Activated T-helper 1 cell treated with anti-CD3 and anti-CD28 coated beads, Interleukin-2, amount 50 U/mL, for 16 hours (primary cell): ENCODE results near the gene ESYT2.
A peak's percentile ranks its signal among the peaks of the same experiment; 100 is the strongest.

Experiments
- DNase-seq, 2 donors: peaks; one replicate each; pipeline ENCODE4 v3.0.0-alpha.2; 2020; ENCODE audit warnings: low read depth in 1 of 2, low spot score in 1 of 2

Gene ESYT2

DNA sequence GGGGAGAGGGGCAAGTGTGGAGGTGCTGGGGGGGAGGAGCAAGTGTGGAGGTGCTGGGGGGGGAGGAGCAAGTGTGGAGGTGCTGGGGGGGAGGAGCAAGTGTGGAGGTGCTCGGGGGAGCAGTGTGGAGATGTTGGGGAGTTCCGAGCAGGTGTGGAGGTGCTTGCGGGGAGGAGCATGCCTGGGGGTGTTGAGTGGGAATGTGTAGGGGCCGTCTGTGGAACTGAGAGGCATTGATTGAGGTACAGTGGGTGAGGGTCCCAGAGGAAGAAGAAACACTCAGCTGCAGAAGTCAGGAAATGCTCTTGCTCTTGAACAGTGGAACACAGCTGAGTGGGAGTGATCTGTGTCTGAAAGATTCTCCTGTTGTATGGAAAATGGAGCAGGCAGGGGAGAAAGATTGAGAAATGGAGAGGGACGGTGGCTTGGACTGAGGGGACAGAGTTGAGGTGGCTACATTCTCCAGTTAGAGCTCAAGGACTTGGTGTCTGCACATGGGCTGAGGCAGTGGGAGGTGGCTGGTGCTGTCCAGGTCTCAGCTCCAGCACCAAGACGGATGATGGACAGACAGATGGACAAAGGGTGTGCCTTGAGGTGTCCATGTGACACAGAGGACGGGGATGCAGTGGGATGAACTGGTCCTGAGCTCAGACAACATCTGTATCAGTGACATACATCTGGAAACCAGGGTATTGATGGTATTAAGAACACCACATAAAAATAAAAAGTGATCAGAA is 99.5 kb downstream of the ESYT2 start:
- DNase-seq, result no peak

DNA sequence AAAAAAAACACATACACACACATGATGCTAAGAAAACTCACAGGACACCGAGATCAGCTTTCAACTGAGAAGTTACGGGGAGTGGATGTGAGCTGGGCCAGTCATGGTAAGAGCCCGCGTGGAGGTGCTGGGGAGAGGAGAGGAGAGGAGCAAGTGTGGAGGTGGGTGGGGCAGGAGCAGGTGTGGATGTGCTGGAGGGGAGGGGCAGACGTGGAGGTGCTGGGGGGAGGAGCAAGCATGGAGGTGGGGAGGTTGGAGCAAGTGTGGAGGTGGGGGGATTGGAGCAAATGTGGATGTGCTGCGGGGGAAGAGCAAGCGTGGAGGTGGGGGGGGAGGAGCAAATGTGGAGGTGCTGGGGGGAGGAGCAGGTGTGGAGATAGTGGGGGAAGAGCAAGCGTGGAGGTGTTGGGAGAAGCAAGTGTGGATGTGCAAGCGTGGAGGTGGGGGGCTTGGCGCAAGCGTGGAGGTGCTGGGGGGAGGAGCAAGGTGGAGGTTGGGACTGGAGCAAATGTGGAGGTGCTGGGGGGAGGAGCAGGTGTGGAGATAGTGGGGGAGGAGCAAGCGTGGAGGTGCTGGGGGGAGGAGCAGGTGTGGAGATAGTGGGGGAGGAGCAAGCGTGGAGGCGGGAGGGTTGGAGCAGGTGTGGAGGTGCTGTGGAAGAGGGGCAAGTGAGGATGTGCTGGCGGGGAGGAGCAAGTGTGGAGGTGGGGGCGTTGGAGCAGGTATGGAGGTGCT is 100.2 kb downstream of the ESYT2 start:
- DNase-seq, result no peak

DNA sequence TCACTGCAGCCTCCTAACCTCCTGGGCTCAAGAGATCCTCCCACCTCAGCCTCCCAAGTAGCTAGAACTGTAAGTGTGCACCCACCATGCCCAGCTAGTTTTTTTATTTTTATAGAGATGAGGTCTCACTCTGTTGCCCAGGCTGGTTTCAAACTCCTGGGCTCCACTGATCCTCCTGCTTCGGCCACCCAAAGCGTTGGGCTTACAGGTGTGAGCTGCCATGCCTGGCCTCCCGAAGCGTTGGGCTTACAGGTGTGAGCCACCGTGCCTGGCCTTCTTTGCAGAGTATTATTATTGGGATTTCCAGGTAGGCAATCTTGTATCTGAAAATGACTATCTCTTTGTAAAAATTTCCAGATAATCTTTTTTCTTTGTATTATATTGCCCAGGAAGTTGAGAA is 101.6 kb downstream of the ESYT2 start:
- DNase-seq, result no peak

DNA sequence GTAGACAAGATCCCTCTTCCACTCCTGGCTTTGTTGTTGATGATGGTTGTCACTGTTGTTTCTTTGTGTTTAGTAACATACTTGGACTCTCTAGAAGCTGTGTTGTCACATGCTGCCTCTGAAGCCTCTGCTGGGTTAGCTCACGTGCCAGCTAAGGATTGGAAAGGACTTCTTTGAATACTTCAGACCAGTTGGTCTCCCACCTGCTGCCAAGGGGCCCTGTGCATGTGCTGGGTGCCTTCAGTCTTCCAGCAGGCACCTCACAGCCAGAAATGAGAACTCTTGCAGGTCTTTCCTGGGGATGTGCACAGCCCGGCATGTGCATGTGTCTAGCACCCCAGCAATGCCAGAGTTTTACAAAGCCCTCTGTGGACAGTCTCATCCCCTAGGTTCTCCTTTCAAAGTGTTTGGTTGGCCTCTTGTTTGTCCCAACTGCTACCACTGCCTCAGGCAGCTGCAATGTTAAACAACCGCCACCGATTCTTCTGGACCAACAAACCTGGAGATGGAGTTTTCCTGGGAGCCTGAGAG is 103.0 kb downstream of the ESYT2 start:
- no peak for DNase-seq

DNA sequence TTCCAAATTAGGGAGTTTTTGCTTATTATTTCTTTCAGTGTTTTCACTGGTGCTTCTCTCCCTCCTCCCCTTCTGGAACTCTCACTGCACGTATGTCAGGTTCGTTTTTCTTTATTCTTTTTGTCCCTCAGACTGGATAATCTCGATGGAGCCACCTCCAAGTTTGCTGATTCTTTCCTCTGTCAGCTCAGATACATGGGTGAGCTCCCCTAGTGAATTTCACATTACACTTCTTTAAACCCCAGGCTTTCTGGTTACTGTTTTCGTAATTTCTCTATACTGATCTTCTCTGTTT is 103.9 kb downstream of the ESYT2 start:
- no peak for DNase-seq

DNA sequence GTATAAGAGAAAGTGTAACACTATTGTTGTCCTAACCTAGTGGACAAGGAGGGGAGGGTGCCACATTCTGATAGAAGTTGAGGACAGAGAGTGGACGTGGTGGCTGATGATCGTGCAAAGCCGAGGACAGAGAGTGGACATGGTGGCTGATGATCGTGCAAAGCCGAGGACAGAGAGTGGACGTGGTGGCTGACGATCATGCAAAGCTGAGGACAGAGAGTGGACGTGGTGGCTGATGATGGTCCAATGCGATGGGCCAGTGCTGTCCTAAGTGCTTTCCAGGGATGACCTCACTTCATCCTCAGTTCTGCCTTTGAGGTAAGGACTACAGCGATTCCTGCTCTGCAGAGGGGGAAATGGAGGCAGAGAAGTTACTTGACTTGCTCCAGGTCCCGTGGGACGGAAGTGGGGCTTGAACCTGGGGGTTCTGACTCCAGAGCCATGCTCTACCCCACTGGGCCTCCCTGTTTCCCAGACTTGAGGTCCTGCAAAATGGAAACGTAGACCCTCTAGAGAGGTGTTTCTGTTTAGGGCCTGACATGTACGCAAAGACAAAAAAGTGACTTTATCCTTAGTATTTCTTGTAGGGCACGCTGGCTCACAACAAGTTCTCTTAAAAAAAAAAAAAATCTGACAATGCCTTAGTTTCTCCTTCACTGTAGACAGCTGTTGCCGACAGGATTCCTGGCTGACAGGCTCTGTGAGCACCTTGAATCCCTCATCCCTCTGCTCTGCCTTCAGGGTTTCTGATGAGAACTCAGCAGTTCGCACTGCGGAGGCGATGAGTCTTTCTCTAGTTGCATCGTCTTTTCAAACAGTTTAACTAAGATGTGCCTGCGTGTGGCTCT is 104.4 kb downstream of the ESYT2 start:
- DNase-seq, result no peak

DNA sequence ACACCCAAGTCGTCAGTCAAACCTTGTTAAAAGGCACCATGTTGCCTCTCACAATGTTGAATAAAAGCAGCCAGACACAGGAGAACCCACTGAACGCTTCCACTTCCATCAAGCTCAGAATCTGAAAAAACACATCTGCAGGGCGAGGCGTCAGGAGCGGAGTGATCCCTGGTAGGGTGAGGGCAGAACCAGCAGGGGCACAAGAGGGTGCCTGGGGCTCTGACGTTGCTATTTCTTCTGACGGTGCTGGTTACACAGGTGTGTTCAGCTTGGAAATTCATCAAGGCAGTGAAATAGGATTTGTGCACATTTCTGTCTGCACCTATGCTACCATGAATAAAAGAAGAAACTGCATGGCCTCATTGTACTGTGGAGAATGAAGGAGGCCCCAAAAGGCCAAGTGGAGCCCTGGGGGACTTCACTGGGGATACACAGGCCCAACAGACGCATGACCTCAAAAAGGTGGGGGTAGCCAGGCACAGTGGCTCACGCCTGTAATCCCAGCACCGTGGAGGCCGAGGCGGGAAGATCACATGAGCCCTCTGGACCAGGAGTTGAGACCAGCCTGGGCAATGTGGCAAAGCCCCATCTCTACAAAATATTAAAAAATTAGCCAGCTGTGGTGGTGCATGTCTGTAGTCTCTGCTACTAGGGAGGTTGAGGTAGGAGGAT is 105.5 kb downstream of the ESYT2 start:
- DNase-seq, result no peak

DNA sequence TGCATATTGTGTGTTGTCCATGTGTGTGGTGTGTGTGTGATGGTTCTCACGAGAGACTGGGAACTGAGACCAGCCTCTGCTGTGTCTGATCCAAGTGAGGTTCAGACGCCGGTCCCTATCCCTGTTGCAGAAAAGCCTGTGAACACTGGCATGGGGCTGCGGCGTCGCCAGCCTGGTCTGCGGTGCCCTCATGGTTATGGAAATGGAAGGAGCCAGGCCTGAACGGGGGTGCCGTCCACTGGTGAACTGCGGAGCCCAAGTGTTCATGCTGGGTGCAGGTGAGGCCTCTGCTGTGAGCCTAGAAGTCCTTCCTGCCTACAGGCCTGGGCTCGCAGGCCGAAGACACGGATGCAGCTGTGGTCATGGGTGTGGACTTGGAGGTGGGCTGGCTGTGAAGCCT is 106.0 kb downstream of the ESYT2 start:
- no peak for DNase-seq

DNA sequence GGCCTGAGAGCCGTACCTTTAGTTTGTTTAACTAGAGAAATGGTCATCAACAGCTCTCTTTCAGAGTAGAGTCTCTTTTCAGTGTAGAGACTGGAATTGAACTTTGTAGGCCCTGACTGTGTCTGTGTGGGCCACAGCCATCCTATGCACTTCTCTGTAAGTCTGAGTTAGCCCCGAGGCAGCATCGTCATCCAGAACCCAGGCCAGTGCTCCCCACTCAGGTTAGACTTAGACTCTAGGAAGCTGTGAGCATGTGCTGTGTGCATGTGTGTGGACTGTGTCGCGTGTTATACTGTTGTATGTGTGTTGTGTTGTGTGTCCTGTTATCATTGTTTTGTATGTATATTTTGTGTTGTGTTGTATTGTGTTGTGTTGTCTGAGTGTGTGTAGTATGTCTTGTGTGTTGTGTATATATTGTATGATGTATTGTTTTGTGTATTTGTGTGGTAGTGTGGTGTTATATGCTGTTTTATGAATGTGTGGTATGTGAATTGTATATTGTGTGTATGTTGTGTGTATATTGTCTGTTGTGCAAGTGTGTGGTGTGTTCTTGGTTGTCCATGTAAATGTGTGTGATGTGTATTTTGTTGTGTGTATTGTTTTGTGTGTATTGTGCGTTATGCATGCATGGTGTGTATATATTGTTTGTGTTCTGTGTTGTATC is 106.6 kb downstream of the ESYT2 start:
- DNase-seq, result no peak

DNA sequence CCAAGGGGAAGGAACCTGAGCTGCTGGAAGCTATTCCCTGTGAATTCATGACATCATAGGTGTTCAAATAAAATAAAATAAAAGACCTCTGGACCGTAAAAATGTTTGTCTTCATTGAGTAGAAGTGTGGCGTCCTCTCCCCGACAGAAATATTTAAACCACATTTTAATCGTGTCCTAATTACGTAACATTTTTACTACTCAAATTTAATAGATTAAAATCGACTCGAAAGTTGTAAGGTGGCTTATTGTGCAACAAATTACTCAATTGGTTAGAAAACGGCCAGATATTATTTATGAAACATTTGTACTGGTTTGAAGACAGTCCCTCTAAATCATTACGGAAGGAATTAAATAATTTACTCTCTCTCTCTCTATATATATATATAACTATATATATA is 109.2 kb downstream of the ESYT2 start:
- no peak for DNase-seq

DNA sequence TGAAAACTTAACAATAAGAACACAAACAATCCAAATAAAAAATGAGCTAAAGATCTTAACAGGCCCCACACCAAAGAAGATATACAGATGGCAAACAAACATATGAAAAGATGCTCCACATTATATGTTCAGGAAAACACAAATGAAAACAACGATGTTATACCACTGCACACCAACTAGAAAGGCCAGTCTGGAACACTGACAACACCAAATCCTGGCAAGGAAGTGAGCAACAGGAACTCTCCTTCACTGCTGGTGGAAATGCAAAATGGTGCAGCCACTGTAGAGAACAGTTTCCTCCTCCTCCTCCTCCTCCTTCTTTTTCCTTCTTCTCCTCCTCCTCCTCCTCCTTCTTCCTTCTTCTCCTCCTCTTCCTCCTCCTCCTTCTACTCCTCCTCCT is 112.5 kb downstream of the ESYT2 start:
- DNase-seq, result no peak

DNA sequence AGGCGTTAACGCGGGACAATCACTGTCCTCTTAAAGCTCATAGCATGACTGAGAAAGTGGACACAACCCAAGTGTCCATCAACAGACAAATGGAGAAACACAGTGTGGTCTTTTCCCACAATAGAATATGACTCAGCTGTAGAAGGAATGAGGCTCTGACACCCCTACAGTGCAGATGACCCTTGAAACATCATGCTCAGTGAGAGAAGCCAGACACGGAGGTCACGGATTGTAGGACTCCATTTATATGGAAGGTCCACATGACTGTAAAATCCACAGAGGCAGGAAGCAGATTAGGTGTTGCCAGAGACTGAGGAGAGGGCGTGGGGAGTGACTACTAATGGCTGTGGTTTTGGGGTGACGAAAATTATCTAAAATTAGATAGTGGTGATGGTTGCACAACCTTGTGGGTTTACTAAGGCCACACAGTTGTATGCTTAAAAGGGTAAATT is 118.6 kb downstream of the ESYT2 start:
- no peak for DNase-seq

DNA sequence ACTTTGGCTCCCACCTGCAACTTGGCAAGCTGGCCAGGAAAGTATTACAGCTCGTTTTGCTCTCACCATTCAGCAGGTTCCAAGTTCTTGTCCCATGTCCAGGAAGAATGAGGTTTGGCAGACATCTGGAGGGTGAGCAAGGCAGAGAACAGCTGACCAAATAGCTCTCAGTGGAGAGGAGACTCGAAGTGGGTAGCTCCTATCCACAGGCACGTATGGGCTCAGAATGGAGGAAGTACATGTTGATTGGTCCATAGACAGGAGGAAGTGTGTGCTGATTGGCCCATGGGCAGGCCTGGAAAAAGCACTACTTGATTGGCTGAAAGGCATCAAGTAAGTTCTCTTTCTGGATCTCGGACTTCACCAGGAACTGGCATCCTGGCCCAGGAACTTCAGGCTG is 121.7 kb downstream of the ESYT2 start:
- DNase-seq, result no peak

DNA sequence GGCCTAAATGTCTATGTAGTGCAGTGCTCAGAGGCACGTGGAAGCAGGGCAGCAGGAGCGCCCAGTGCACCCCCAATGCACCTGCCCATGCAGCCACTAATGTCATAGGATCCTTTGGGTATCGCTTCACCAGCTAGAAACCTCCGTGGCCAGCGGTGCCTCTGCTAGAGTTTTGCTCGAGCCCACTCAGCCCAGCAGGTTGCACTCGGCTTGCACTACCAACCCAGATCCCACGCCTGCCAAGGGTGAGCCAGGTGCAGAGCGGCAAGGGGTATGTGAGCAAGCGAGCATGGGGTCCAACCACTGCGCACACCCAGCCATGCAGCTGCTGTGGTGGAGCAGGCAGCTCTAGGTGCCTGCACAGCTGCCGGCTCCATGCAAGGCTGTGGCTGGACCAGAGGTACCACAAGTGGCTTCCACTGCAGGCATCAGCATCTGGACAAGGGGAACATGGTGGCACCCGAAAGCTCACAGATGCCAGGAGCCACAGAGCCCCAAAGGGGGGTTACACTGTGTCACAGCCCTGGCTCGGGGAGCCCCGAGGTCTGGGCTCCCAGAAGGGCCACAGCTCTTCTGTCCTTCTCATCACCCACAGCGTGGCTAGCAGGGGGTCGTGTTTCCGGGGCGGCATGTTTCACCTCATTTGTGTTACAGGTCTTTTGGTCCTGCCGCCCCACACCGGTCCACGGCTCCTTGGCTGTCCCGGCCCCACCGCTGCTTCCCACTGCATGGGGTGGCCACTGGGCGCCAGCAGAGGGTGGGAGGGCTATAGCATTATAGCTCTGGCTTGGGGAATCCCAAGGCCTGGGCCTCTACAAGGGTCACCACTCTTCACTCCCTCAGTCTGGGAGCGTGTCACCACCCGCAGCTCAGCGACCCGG is 122.4 kb downstream of the ESYT2 start:
- DNase-seq, result no peak

DNA sequence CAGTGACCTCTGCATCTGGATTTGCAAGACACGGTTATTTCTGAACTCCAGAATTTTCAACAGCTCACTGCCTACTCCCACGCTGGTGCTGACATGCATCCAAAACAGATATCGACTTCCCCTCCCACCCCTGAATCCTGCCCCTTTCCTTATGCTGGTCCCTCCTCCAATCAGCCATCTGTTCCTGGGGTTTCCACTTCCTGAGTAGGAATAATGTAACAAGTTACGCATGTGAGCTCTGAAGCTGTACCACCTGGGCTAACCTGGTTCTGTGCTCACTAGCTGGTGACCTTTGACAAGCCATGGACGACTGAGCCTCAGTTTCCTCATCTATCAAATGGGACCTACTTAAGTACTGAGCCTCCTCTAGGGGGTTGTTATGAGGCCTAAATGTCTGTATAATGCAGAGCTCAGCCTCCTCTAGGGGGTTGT is 123.0 kb downstream of the ESYT2 start:
- no peak for DNase-seq

DNA sequence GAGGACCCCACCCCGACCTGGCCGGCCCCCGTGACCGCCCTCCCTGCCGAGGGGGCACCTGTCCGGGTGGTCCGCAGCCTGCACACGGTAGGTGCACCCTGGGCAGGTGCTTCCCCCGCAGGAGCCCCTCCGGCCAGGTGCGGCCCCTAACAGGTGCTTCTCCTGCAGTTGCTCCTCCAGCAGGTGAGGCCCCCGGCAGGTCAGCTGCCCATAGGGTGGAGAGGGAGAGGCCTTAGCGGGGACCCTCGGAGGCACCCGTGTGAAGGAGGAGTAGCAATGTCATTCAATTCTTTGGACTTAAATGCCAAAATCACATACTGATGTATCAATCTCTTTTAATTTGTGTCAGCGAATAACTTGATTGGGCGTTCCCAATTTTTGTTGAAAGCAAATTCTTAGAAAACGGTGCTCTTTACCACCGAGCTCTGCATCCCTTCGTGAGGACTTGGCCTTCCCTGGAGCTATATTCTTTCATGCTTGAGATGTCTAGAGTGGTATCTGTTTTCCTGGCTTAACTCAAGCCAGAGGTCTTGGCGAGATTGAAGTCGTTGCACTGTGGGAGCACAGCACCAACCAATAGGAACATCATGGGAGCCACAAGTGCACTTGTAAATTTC is 124.0 kb downstream of the ESYT2 start:
- no peak for DNase-seq

DNA sequence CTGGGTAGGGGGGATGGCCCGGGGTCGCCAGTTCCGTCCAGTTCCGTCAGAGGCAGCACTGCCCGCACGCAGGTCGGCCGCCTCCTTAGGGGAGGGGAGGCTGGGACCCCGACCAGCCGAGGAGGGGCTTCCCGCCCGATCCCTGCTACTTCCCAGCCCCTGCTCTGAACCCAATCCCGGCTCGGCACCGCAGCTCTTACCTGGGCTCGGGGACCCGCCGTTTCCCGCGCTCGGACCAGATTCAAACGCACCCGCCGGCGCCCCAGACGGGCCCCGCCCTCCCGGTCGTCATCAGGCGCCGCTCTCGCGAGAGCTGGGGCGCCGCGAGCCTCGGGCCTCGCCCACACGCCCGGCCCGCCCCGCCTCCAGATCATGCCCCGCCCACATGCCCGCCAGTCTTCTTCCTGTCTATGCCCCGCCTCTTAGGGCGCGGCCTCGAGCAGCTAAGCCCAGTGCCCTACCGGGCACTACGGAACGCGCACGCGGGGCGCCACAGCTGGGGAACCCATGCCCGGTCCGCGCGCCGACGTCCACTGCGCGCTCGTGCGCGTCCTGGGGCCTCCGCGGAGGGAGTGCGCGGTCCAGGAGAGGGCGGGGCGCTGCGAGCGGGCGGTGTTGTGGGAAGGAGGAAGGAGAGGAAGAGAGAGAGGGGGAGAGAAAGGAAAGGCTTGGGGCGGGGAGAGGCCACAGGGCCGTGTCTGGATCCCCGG is 124.6 kb downstream of the ESYT2 start, which contains the start of gene NCAPG2:
TSS of gene NCAPG2 (minus strand) at position 281 of the 710 bp plus-strand sequence. CDS start 2,905 bp downstream, outside the sequence.
- DNase-seq, result peak; percentile 97 to 98
